Globus pallidus (tissue), 1 donor: Measurements from ENCODE around the gene VMP1.
"Not testable (repeated sequence)": the region's sequence is repeated elsewhere in the genome, so short reads cannot be mapped to it uniquely, and the experiment has no call there.

ENCODE experiments used
- DNase-seq: peaks from one replicate; pipeline ENCODE4 v3.0.0-alpha.2; 2015; ENCODE audit warnings: low spot score

VMP1 gene

GRCh38 chr17:59814276-59814675, 106.8 kb downstream of the VMP1 start:
- no peak for DNase-seq

GRCh38 chr17:59814685-59815084, 107.2 kb downstream of the VMP1 start:
- DNase-seq = no peak

- no peak for DNase-seq
Observed at GRCh38 chr17:59815965-59816364, 108.5 kb downstream of the VMP1 start.

- no peak for DNase-seq
Observed at GRCh38 chr17:59825533-59826322, 118.3 kb downstream of the VMP1 start.

- no peak for DNase-seq
Observed at GRCh38 chr17:59826706-59827453, 119.4 kb downstream of the VMP1 start.

- no peak for DNase-seq
Observed at GRCh38 chr17:59827721-59828477, 120.4 kb downstream of the VMP1 start.

GRCh38 chr17:59828478-59828760, 121.0 kb downstream of the VMP1 start:
- DNase-seq = no peak

GRCh38 chr17:59828819-59829216, 121.4 kb downstream of the VMP1 start:
- DNase-seq = not testable (repeated sequence)

- DNase-seq = no peak
Observed at GRCh38 chr17:59829217-59830006, 122.0 kb downstream of the VMP1 start.

GRCh38 chr17:59830007-59830630, 122.7 kb downstream of the VMP1 start:
- no peak for DNase-seq

- no peak for DNase-seq
Observed at GRCh38 chr17:59830846-59831486, 123.5 kb downstream of the VMP1 start.

- no peak for DNase-seq
Observed at GRCh38 chr17:59832883-59833379, 125.5 kb downstream of the VMP1 start.

GRCh38 chr17:59837308-59838051, 130.0 kb downstream of the VMP1 start:
- peak; percentile 58 for DNase-seq

GRCh38 chr17:59838052-59838916, 130.8 kb downstream of the VMP1 start:
- no peak for DNase-seq

- DNase-seq = no peak
Observed at GRCh38 chr17:59839651-59840328, 132.3 kb downstream of the VMP1 start.

GRCh38 chr17:59840329-59841090, 133.1 kb downstream of the VMP1 start:
- DNase-seq = no peak

GRCh38 chr17:59841091-59841881, 133.8 kb downstream of the VMP1 start:
- not testable (repeated sequence) for DNase-seq
